Stomach (tissue), 4 donors: ENCODE measurements around the gene ULK3.

ENCODE experiments used
- CTCF ChIP-seq, 7 experiments: fragments of 450-650 bp in 4 of 7; fragments of 200-600 bp in 3 of 7; sonication (generic) in 3 of 7; IDR thresholded peaks; one replicate each; pipeline ENCODE4 v1.5.1; 2016 to 2019; ENCODE audit warnings: antibody characterized with exemption in 7 of 7, control low read depth in 2 of 7, mild to moderate bottlenecking in 1 of 7
- EP300 ChIP-seq: sonication (generic); formaldehyde crosslinking; IDR thresholded peaks from one replicate; pipeline ENCODE4 v1.6.1; 2017; ENCODE audit warnings: antibody characterized with exemption

- peak in 4 of 7 experiments; percentile 13 to 36 (median 24) for TF ChIP-seq CTCF (IDR thresholded peaks at IDR 0.05)
- TF ChIP-seq EP300, result no peak
Observed at GRCh38 chr15:74889883-74890664, 47.1 kb upstream of the ULK3 start, which contains the start of gene MPI.
